ENCODE results near the gene AGRN. TPM values are rescaled to one million over a fixed set of nuclear protein-coding genes. Genes with fewer than 3 reads are reported as not detected.

Gene AGRN
- total RNA-seq, 4 donors from 2014 or later = 68.3 to 147 (median 129) TPM

DNA sequence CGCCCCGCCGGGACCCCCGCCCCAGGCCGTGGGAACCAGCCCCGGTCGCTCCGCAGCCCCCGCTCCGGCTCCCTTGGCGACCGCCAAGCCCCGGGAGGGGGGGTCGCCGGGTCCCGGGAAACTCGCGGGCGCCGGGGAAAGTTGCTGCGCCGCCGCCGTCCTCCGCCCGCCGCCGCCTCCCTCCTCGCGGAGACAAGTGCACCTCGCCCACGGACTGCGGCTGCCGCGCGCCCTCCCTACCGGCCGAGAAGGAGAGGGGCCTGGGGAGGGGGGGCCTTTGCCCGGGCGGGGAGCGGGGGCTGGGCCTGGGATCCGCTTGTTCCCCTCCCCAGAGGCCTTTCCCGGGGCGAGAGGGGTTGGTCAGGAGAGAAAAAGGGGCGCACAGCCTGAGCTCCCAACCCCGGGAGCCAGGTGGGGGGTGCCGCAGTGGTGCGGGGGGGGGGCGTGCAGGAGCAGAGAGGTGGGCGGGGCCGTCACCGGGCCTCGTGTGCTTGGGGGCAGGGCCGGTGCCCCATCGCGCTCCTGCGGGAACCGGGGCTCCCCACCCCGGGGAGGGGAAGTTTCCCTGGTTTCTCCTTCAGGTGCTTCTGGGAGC, 592 bp downstream of the AGRN start:
- intact Hi-C loops (cut with DNase I) = no loop called here
- H3K36me3 ChIP-seq = no peaks in the 10 kb centered on the region
- H3K27me3 ChIP-seq = no peaks in the 10 kb centered on the region
- H3K9me3 ChIP-seq = no peaks in the 10 kb centered on the region
- peak; percentile 39 to 56 for DNase-seq
- WGBS, 2 donors = 0 to 5% methylated on average over 6 to 12 of the region's 59 CpGs
- peak overlapping the region; percentile 47 to 92 (median 49) for H3K4me3 ChIP-seq (replicated peaks in 1 of 3)
- peak overlapping the region in 1 of 3 donors; percentile 96 for H3K27ac ChIP-seq
- TF ChIP-seq, protein P1, sequence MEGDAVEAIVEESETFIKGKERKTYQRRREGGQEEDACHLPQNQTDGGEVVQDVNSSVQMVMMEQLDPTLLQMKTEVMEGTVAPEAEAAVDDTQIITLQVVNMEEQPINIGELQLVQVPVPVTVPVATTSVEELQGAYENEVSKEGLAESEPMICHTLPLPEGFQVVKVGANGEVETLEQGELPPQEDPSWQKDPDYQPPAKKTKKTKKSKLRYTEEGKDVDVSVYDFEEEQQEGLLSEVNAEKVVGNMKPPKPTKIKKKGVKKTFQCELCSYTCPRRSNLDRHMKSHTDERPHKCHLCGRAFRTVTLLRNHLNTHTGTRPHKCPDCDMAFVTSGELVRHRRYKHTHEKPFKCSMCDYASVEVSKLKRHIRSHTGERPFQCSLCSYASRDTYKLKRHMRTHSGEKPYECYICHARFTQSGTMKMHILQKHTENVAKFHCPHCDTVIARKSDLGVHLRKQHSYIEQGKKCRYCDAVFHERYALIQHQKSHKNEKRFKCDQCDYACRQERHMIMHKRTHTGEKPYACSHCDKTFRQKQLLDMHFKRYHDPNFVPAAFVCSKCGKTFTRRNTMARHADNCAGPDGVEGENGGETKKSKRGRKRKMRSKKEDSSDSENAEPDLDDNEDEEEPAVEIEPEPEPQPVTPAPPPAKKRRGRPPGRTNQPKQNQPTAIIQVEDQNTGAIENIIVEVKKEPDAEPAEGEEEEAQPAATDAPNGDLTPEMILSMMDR (IDR thresholded peaks at IDR 0.05) = no peak
- TF ChIP-seq POLR2A (IDR thresholded peaks at IDR 0.05) = no peak
- peaks cover 26 to 36% of the 10 kb centered on the region in 2 donors for H3K4me1 ChIP-seq

DNA sequence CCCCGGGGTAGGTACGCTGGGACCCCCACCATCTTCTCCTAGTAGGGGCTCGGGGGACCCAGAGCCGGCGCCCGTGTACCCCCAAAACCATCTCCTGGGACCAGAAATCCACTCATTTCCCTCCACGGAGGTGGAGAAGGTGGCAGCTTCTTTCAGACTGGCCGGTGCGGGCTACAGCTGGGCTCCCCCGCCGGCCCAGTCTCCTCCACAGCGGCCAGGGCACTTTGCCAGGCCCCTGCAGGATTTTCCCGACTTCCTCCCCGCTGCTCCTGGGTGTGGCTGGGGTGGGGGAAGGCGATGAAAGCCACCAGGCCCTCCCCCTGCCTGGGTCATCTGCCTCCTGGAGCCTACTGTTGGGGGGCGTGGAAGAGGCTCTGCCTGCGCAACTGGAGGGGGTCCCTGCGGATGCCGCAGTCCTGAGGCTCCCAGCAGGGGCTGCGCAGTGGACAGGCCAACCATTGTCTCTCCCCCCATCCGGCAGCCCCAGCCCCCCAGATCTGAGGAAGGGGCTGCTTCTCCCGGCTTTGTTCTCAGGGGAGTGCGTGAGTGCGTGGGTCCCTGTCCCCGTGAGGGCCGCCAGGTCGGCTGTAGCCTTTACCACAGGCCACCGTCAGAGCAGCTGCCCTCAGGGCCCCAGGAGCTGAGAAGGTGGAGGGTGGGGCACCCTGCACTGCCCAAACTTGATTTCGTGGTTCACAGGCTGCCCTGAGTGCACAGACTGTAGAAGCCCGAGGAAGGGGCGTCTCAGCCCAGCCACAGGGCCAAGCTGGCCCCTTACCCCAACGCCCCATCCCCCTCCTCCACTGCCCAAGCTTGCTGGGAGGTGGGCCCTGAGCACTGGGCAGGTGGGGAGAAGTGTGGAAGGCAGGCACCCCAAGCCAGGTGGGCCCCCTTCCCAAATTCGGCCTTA, 1.3 kb downstream of the AGRN start:
- intact Hi-C loops (cut with DNase I) = no loop called here
- H3K27ac ChIP-seq = peak overlapping the region in 1 of 3 donors; percentile 96
- TF ChIP-seq POLR2A (IDR thresholded peaks at IDR 0.05) = no peak
- TF ChIP-seq, protein P1 (IDR thresholded peaks at IDR 0.05) = no peak
- 29 to 38% methylated on average over 7 to 21 of the region's 33 CpGs for WGBS, 2 donors
- peaks cover 31 to 44% of the 10 kb centered on the region in 2 donors for H3K4me1 ChIP-seq
- H3K36me3 ChIP-seq = no peaks in the 10 kb centered on the region
- H3K9me3 ChIP-seq = no peaks in the 10 kb centered on the region
- H3K4me3 ChIP-seq (replicated peaks in 1 of 3) = peak overlapping the region in 1 of 3 donors; percentile 92
- no peaks in the 10 kb centered on the region for H3K27me3 ChIP-seq
- peak; percentile 80 to 84 for DNase-seq

DNA sequence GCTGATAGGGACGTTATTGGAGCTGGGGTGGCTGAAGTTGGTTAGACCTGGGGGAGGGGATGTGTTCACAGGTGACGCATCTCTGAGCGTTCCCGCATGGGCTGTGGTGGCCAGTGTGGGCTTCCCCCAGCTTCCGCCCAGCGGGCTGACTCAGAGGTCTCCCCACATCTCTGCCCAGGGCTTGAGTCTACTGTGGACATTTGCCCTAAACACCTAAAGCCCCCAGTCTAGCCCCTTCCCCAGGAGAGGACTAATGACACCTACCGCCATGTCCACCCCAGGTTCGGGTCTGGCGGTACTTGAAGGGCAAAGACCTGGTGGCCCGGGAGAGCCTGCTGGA, 2.0 kb downstream of the AGRN start:
- Histone ChIP-seq H3K4me1 (peaks cover 33 to 47% of the 10 kb centered on the region in 2 donors), H3K27me3 (no peaks in the 10 kb centered on the region), H3K36me3 (no peaks in the 10 kb centered on the region), H3K27ac (peak overlapping the region in 1 of 3 donors; percentile 96), H3K9me3 (no peaks in the 10 kb centered on the region), H3K4me3 (replicated peaks in 1 of 3) (no peak overlapping the region)
- TF ChIP-seq, protein P1 (IDR thresholded peaks at IDR 0.05) = no peak
- no peak for TF ChIP-seq POLR2A (IDR thresholded peaks at IDR 0.05)
- no peak for DNase-seq
- intact Hi-C loops (cut with DNase I) = no loop called here
- 93 to 97% methylated on average over 5 to 10 of the region's 10 CpGs for WGBS, 2 donors

DNA sequence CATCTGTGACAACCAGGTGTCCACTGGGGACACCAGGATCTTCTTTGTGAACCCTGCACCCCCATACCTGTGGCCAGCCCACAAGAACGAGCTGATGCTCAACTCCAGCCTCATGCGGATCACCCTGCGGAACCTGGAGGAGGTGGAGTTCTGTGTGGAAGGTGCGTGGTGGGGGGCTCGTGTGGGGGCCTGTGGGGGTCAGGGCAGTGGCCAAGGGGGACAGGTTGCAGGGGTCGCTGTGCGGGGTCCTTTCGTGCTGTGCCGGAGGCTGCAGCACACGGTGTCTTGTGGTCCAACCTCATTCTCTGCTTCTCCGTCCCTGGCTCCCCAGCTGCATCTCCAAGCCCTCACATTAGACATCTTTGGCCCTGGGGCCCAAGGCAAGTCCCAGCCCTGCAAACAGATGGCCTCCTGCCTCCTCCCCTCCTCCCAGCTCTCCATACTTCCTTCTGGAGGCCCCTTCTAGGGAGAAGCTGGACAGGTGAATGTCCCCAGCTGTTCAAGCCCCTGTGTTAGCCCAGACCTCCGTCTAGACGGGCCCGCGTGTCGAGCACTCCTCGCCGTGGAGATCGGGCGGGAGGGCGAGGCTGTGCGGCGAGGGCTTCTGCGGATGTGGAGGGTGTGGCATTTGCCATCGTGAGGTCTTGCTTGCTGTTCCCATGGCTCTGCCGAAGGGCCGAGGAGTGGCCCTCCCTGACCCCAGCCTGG, 2.5 kb downstream of the AGRN start:
- TF ChIP-seq, protein P1 (IDR thresholded peaks at IDR 0.05) = no peak
- no peak for TF ChIP-seq POLR2A (IDR thresholded peaks at IDR 0.05)
- WGBS, 2 donors = 81 to 92% methylated on average over 16 to 27 of the region's 27 CpGs
- no peak for DNase-seq
- Histone ChIP-seq H3K4me1 (peaks cover 33 to 47% of the 10 kb centered on the region in 2 donors), H3K27ac (no peak overlapping the region), H3K9me3 (no peaks in the 10 kb centered on the region), H3K36me3 (no peaks in the 10 kb centered on the region), H3K27me3 (no peaks in the 10 kb centered on the region), H3K4me3 (replicated peaks in 1 of 3) (no peak overlapping the region)
- intact Hi-C loops (cut with DNase I) = no loop called here

Data from thyroid gland (tissue), 4 donors.